Natural killer cell (primary cell): ENCODE data around the gene IL4R. TPM values are rescaled to one million over a fixed set of nuclear protein-coding genes. Genes with fewer than 3 reads are reported as not detected.

Experiments used
- ATAC-seq, 3 donors: fragments of 150-1000 bp in 2 of 3; fragments of 200-7000 bp in 1 of 3; cut with Tn5 transposase; 1 replicate in 1 of 3; 2 replicates in 2 of 3; pipeline ENCODE4 v1.10.0; 2021; ENCODE audit warnings: mild to moderate bottlenecking in 2 of 3, moderate library complexity in 2 of 3
- DNase-seq, 2 donors: peaks; one replicate each; pipeline versions ENCODE4 v3.0.0 to v3.0.0-alpha.2; 2013 to 2021; ENCODE audit warnings: mixed read lengths in 1 of 2
- H3K27ac ChIP-seq: one replicate; pipeline ENCODE4 v1.5.1; 2013; ENCODE audit warnings: mild to moderate bottlenecking, low read length
- H3K27me3 ChIP-seq: one replicate; pipeline ENCODE4 v1.6.1; 2013; ENCODE audit warnings: low read length; ENCODE audit not compliant: control insufficient read depth, insufficient read depth
- H3K36me3 ChIP-seq: one replicate; pipeline ENCODE4 v1.6.1; 2013; ENCODE audit warnings: low read length; ENCODE audit not compliant: control insufficient read depth, insufficient read depth
- H3K4me1 ChIP-seq: one replicate; pipeline ENCODE4 v1.6.1; 2013; ENCODE audit warnings: low read length; ENCODE audit not compliant: control insufficient read depth, insufficient read depth
- H3K4me3 ChIP-seq: one replicate; pipeline ENCODE4 v1.5.1; 2013; ENCODE audit warnings: low read length
- H3K9me3 ChIP-seq: one replicate; pipeline ENCODE4 v1.6.1; 2013; ENCODE audit warnings: low read length; ENCODE audit not compliant: control insufficient read depth, insufficient read depth
- H3K27ac Mint-ChIP-seq, 2 donors: one replicate each; pipeline ENCODE4 v1.8.0; 2022; ENCODE audit warnings: mild to moderate bottlenecking in 2 of 2, mixed read lengths in 2 of 2, moderate library complexity in 1 of 2
- H3K27me3 Mint-ChIP-seq, 2 donors: one replicate each; pipeline ENCODE4 v1.8.0; 2022; ENCODE audit warnings: low read depth in 2 of 2, mixed read lengths in 2 of 2
- H3K36me3 Mint-ChIP-seq: one replicate; pipeline ENCODE4 v1.8.0; 2022; ENCODE audit warnings: mixed read lengths
- H3K4me1 Mint-ChIP-seq, 2 donors: one replicate each; pipeline ENCODE4 v1.8.0; 2022; ENCODE audit warnings: mixed read lengths in 2 of 2
- H3K4me3 Mint-ChIP-seq: one replicate; pipeline ENCODE4 v1.8.0; 2022; ENCODE audit warnings: mild to moderate bottlenecking, moderate library complexity, mixed read lengths
- H3K9me3 Mint-ChIP-seq, 2 donors: one replicate each; pipeline ENCODE4 v1.8.0; 2022; ENCODE audit warnings: mixed read lengths in 2 of 2
- WGBS: methylation state at CpG from one replicate; pipeline ENCODE4 v1.1.7; 2013; ENCODE audit warnings: missing lambda C conversion rate; ENCODE audit not compliant: insufficient coverage; 5-methylcytosine and 5-hydroxymethylcytosine counted together
- intact Hi-C: fragments of 100-400 bp; cut with micrococcal nuclease; formaldehyde crosslinking; loops from one replicate; pipeline ENCODE4 v1.14.2; 2022
- total RNA-seq, 4 donors: library from RNA; stranded (reverse); fragments of 120-200 nt in 1 of 4; gene quantifications; one replicate each; pipeline versions ENCODE4 v1.2.3 to v1.2.4, GENCODE V29; 2013 to 2022
- TF ChIP-seq, protein P1 (sequence below): fragments of 200-600 bp; IDR thresholded peaks from one replicate; pipeline ENCODE4 v1.8.0; 2022; ENCODE audit warnings: antibody characterized with exemption

IL4R gene
- total RNA-seq, 3 donors from 2014 or later (not counting 1 experiment from before 2014, with no cell fraction given): 70.2 to 87.2 (median 86.0) TPM

DNA sequence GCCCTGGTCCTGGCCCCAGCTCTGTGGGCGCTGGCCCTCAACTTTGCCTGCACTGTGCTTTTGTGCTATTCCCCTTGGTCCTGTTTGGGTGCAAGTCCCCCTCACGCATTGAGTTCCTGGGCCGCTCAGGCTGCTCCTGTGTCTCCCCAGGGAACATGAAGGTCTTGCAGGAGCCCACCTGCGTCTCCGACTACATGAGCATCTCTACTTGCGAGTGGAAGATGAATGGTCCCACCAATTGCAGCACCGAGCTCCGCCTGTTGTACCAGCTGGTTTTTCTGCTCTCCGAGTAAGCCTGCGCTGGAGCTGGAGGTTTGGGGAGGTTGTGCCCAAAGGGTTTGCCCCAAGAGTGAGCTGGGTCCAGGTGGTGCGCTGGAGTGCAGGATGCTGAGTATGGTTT is 28.2 kb downstream of the IL4R start:
- ATAC-seq: no peak
- intact Hi-C loops: no loop called here
- TF ChIP-seq, protein P1, sequence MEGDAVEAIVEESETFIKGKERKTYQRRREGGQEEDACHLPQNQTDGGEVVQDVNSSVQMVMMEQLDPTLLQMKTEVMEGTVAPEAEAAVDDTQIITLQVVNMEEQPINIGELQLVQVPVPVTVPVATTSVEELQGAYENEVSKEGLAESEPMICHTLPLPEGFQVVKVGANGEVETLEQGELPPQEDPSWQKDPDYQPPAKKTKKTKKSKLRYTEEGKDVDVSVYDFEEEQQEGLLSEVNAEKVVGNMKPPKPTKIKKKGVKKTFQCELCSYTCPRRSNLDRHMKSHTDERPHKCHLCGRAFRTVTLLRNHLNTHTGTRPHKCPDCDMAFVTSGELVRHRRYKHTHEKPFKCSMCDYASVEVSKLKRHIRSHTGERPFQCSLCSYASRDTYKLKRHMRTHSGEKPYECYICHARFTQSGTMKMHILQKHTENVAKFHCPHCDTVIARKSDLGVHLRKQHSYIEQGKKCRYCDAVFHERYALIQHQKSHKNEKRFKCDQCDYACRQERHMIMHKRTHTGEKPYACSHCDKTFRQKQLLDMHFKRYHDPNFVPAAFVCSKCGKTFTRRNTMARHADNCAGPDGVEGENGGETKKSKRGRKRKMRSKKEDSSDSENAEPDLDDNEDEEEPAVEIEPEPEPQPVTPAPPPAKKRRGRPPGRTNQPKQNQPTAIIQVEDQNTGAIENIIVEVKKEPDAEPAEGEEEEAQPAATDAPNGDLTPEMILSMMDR: no peak
- peaks cover 64% of the 10 kb centered on the region for H3K36me3 ChIP-seq
- H3K27me3 ChIP-seq: no peaks in the 10 kb centered on the region
- H3K4me1 ChIP-seq: peaks cover 14% of the 10 kb centered on the region
- Mint-ChIP-seq H3K27me3 (no peaks in the 10 kb centered on the region), H3K27ac (peak overlapping the region in 1 of 2 donors; percentile 30), H3K4me1 (peaks cover 0 to 15% of the 10 kb centered on the region in 2 donors), H3K9me3 (no peaks in the 10 kb centered on the region), H3K36me3 (no peaks in the 10 kb centered on the region), H3K4me3 (no peak overlapping the region)
- no peaks in the 10 kb centered on the region for H3K9me3 ChIP-seq
- no peak overlapping the region for H3K4me3 ChIP-seq
- no peak overlapping the region for H3K27ac ChIP-seq
- DNase-seq: no peak
- 98% methylated on average over 11 of the region's 11 CpGs for WGBS

DNA sequence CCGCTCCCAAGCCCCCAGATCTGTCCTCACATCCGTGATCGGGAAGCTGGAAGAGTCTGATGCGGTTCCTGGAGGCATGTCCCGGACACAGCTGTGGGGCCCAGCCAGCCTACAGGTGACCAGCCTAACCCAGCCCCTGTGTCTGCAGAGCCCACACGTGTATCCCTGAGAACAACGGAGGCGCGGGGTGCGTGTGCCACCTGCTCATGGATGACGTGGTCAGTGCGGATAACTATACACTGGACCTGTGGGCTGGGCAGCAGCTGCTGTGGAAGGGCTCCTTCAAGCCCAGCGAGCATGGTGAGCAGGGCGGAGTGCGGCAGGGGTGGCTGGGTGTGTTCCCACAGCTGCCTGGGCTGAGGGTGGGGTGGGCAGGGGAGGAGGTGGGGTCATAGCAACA is 30.9 kb downstream of the IL4R start:
- H3K4me3 Mint-ChIP-seq: no peak overlapping the region
- H3K4me3 ChIP-seq: no peak overlapping the region
- H3K4me1 ChIP-seq: peaks cover 14% of the 10 kb centered on the region
- H3K9me3 Mint-ChIP-seq: no peaks in the 10 kb centered on the region
- no peak overlapping the region for H3K27ac Mint-ChIP-seq
- H3K27me3 Mint-ChIP-seq: no peaks in the 10 kb centered on the region
- no peaks in the 10 kb centered on the region for H3K36me3 Mint-ChIP-seq
- H3K27me3 ChIP-seq: no peaks in the 10 kb centered on the region
- TF ChIP-seq, protein P1: no peak
- 95% methylated on average over 15 of the region's 15 CpGs for WGBS
- H3K27ac ChIP-seq: no peak overlapping the region
- ATAC-seq: no peak
- intact Hi-C loops: no loop called here
- DNase-seq: no peak
- H3K36me3 ChIP-seq: peaks cover 76% of the 10 kb centered on the region
- H3K9me3 ChIP-seq: no peaks in the 10 kb centered on the region
- H3K4me1 Mint-ChIP-seq: peaks cover 0 to 21% of the 10 kb centered on the region in 2 donors

DNA sequence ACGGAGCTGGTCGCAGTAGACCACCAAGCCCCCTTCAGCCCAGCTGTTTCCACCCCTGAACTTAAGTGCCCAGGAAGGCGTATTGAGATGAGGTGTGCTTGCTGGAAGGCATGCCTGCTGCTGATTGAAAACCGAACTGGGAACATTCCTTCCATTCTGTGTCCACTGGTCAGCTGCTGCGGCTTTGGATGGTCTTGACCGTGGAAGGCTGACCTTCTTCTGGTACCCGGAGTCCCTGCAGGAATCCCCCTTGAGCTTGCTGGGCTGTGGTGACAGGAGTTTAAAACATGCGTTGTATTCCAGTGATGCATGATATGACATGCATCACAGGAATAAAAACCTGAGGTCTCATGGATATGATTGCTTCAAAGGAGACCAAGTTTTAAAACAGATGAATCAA is 31.4 kb downstream of the IL4R start:
- H3K27ac Mint-ChIP-seq: no peak overlapping the region
- H3K4me3 ChIP-seq: no peak overlapping the region
- H3K9me3 Mint-ChIP-seq: no peaks in the 10 kb centered on the region
- DNase-seq: no peak
- H3K4me1 Mint-ChIP-seq: peaks cover 0 to 21% of the 10 kb centered on the region in 2 donors
- H3K27me3 Mint-ChIP-seq: no peaks in the 10 kb centered on the region
- H3K36me3 Mint-ChIP-seq: no peaks in the 10 kb centered on the region
- H3K4me1 ChIP-seq: peaks cover 14% of the 10 kb centered on the region
- no peak for ATAC-seq
- peaks cover 77% of the 10 kb centered on the region for H3K36me3 ChIP-seq
- 95% methylated on average over 8 of the region's 8 CpGs for WGBS
- no peak overlapping the region for H3K27ac ChIP-seq
- intact Hi-C loops: no loop called here
- no peak overlapping the region for H3K4me3 Mint-ChIP-seq
- no peaks in the 10 kb centered on the region for H3K27me3 ChIP-seq
- H3K9me3 ChIP-seq: no peaks in the 10 kb centered on the region
- TF ChIP-seq, protein P1: no peak

DNA sequence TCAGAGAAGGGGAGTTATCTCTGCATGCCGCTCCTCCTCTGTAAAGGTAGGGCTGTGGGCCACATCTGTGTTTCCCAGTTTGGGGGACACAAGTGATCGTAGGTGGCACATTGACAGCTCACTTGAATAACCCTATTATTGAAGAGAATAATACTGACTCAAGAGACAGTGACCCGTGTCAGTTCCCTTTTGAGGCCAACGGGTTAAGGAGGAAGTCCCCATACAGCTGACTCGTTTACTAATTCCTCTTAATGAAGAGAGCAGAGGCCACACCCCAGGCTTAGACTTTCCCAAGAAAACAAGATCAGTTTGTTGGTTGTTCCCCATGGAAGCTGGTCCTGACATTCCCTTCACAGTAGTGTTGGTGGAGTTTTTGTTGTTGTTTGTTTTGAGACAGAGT is 33.0 kb downstream of the IL4R start:
- peak overlapping the region in 1 of 2 donors; percentile 44 for H3K27ac Mint-ChIP-seq
- H3K9me3 ChIP-seq: no peaks in the 10 kb centered on the region
- intact Hi-C loops: no loop called here
- TF ChIP-seq, protein P1: no peak
- DNase-seq (no peak), ATAC-seq (peak in 2 of 3 donors; percentile 29 to 49)
- no peaks in the 10 kb centered on the region for H3K27me3 ChIP-seq
- no peak overlapping the region for H3K27ac ChIP-seq
- peaks cover 4% of the 10 kb centered on the region for H3K4me1 ChIP-seq
- H3K4me3 Mint-ChIP-seq: no peak overlapping the region
- 32% methylated on average over 5 of the region's 5 CpGs for WGBS
- H3K36me3 Mint-ChIP-seq: peaks cover 4% of the 10 kb centered on the region
- no peaks in the 10 kb centered on the region for H3K27me3 Mint-ChIP-seq
- peaks cover 76% of the 10 kb centered on the region for H3K36me3 ChIP-seq
- H3K4me1 Mint-ChIP-seq: peaks cover 0 to 14% of the 10 kb centered on the region in 2 donors
- no peak overlapping the region for H3K4me3 ChIP-seq
- no peaks in the 10 kb centered on the region for H3K9me3 Mint-ChIP-seq
